ENCODE data around the gene KCNIP3.
A peak's percentile ranks its signal among the peaks of the same experiment; 100 is the strongest.
"Not testable (repeated sequence)": the region's sequence is repeated elsewhere in the genome, so short reads cannot be mapped to it uniquely, and the experiment has no call there.

Gene KCNIP3

DNA sequence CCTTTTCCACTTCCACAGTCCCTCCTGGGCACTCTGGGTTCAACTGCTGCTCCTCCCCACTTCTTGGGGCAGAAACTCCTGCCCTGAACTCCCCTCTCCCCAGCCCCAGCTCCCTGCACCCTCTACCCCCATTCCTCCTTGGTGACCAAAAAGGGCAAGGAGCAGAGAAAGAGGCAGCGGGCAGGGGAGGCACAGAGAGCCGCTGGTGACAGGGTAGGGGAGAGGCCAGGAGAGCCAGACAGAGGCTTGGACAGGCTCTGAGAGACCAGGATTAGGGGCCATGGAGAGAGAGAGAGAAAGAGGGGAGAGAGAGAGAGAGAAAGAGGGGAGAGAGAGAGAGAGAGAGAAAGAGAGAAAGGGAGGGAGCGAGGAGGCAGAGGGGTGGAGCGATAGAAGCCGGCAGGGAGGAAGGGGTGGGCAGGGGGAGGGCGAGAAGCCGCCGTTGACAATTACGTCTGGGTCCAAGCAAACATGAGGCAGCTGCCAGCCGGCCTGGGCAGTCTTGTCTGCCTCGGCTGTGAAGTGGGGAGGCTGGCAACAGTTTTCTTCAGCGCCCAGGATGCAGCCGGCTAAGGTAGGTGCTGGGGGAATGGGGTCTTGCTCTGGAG is at the start of gene KCNIP3:
Gene KCNIP3, plus strand, starts transcription at position 468 of the 608 bp plus-strand sequence. Its CDS starts 92 bp downstream, at position 560.
- H3K27ac Mint-ChIP-seq: no peak within 1 kb of the TSS
- H3K4me1 Mint-ChIP-seq: no peaks in the 10 kb centered on the region

DNA sequence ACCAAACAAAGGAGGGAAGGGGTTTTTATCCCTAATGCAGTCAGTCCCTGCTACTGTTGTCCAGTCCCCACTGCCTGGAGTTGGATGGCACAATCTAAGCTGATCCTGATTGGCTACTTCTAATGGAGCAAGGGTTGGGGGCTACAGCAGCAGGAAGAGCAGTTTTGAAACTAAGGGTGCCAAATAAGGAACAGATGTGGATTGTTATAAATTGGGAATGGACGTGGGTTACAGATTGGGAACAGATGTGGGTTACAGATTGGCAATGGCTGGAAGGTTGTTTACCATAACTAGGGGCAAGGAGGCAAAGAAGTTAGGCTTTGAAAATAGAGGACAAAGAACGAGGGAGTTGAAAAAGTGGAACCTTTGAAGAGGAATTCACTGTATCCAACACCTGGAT is 38.9 kb upstream of the KCNIP3 start:
- Mint-ChIP-seq H3K36me3 (peaks cover 5% of the 10 kb centered on the region), H3K4me3 (no peak overlapping the region), H3K9me3 (peaks cover 5% of the 10 kb centered on the region), H3K4me1 (no peaks in the 10 kb centered on the region), H3K27me3 (peaks cover 4% of the 10 kb centered on the region), H3K27ac (no peak overlapping the region)

More for the DNA sequence above, at the start of gene KCNIP3:
- Mint-ChIP-seq H3K27me3 (peaks cover 2% of the 10 kb centered on the region), H3K36me3 (no peaks in the 10 kb centered on the region), H3K4me3 (no peak within 1 kb of the TSS), H3K9me3 (no peaks in the 10 kb centered on the region)

DNA sequence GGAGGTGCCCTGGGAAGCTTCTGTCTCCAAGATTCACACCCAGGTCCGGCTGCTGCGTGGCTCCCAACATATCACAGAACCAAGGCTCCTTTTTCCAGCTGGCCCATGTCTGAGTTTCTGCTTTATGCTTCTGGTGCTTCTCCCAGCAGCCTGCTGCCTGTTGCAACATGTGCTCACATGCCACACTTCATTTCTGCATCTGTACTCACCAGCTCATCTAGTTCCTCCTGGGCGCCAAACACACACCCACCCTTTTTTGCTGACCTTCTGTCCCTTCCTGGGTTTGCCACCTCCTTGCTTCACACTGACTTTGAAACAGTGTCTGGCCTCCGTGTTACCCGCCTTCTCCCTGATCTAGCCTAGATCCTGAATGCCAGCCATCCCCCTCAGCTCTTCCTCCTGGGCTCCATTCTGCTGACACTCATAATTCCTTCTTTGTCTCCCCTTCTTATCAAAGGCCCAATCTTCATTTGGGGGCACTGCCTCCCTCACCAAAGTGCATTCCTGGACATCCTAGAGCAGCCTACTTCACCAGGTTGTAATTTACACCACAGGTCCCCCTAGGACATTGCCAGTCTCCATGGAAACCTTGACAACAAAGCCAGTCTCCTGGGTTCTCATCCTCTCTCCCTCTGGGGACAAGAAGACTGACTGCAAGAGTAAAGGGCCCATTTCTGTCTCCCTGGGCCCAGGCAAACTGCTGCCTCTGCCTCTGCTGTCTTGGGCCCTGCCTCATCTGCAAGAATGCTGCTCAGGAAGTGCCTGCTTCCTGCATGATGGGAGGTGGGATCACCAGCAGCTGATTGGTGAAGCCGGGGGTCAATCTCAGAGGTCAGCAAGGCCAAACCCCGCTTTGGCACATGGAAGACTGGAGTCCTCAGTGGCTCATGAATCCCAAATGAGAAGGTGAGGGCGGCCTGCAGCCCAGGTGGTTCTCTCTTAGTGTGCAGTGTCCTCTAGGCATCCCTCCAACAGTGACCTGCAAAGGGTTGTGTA is 36.8 kb upstream of the KCNIP3 start:
- Mint-ChIP-seq H3K27me3 (peaks cover 4% of the 10 kb centered on the region), H3K9me3 (peaks cover 5% of the 10 kb centered on the region), H3K36me3 (peaks cover 5% of the 10 kb centered on the region), H3K27ac (no peak overlapping the region), H3K4me1 (no peaks in the 10 kb centered on the region), H3K4me3 (no peak overlapping the region)

DNA sequence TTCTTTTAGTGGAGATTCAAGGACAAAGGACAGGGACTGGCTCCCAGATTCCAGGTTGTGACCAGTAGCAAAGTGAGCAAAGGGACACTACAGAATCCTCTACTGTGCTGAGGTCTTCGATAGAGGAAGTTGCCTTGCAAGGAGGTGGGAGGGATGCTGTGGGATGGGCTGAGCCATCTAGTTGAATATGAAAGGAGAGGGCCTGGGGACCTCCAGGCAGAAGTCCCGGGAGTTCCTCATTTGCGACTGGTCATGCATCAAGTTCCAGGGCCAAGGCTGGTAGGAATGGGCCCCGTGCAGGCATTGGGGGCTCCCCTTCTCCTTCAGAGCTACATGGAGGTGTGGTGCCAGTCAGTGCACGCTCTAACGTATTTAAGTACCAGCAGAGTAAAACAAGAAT is 35.5 kb upstream of the KCNIP3 start:
- Mint-ChIP-seq H3K4me1 (no peaks in the 10 kb centered on the region), H3K36me3 (peaks cover 5% of the 10 kb centered on the region), H3K4me3 (no peak overlapping the region), H3K27ac (no peak overlapping the region), H3K9me3 (peaks cover 3% of the 10 kb centered on the region), H3K27me3 (peaks cover 4% of the 10 kb centered on the region)

DNA sequence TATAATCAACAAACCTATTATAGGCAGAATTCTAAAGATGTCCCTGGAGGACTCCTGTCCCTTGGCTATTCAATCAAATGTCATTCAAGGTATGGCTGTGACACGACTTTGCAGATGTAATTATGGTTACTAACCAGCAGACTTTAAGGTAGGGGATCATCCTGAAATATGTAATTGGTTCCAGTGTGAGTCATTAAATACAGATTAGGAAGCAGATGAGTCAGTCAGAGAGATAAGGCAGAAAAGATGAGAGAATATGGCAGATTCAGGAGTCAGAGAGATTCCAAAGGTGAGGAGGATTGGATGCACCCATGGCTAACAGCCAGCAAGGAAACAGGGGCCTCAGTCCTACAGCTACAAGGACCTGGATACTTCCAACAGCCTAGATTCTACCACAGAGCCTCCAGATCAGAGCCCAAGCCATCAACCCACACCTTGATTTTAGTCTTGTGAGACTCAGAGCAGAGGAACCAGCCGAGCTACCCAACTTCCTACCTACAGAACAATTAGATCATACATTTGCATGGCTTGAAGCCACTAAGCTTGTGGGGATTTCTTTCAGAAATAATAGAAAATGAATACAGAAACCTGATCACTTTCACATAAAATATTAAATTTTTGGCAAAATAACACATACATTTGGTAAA is 34.1 kb upstream of the KCNIP3 start:
- Mint-ChIP-seq H3K27ac (peak overlapping the region; percentile 23), H3K4me1 (no peaks in the 10 kb centered on the region), H3K4me3 (no peak overlapping the region), H3K9me3 (no peaks in the 10 kb centered on the region), H3K27me3 (peaks cover 1% of the 10 kb centered on the region), H3K36me3 (peaks cover 4% of the 10 kb centered on the region)

DNA sequence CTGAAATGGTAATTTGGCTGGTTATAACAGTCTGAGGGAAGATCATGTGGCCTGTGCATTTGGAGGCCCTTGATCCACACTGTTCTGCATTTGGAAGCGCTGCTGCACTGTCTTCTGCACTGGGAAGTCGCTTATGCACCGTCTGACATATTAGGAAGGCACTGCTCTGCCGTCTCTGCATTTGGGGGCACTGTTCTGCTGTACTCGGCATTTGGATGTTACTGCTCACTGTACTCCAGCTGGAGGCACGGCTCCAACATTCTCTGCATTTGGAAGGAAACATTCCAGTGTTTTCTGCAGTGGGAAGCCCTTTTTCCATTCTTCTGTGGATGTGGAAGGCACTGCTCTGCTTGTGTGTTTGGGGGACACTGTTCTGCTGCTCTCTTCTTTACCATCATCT is 32.5 kb upstream of the KCNIP3 start:
- no peaks in the 10 kb centered on the region for H3K27me3 Mint-ChIP-seq
- no peak overlapping the region for H3K27ac Mint-ChIP-seq
- peaks cover 2% of the 10 kb centered on the region for H3K36me3 Mint-ChIP-seq
- no peaks in the 10 kb centered on the region for H3K4me1 Mint-ChIP-seq
- no peak overlapping the region for H3K4me3 Mint-ChIP-seq
- H3K9me3 Mint-ChIP-seq: no peaks in the 10 kb centered on the region

DNA sequence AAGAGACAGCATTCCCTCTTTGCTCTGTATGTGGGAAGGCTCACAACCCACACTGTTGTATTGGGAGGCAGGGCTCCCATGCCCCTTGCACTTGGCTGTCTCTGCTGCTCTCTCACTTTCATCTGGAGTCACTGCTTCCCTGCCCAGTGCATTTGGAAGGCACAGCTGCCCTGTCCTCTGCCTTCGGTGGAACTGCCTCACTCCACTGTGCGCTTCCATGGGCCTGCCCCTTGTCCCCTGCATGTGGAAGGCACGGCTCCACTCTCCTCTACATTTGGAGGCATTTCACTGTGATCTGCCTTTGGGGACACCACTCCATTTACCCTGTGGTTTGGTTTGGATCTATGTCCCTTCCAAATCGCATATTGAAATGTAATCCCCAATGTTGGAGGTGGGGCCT is 32.0 kb upstream of the KCNIP3 start:
- H3K4me1 Mint-ChIP-seq: no peaks in the 10 kb centered on the region
- no peak overlapping the region for H3K4me3 Mint-ChIP-seq
- H3K9me3 Mint-ChIP-seq: no peaks in the 10 kb centered on the region
- H3K27me3 Mint-ChIP-seq: no peaks in the 10 kb centered on the region
- peaks cover 1% of the 10 kb centered on the region for H3K36me3 Mint-ChIP-seq
- no peak overlapping the region for H3K27ac Mint-ChIP-seq

DNA sequence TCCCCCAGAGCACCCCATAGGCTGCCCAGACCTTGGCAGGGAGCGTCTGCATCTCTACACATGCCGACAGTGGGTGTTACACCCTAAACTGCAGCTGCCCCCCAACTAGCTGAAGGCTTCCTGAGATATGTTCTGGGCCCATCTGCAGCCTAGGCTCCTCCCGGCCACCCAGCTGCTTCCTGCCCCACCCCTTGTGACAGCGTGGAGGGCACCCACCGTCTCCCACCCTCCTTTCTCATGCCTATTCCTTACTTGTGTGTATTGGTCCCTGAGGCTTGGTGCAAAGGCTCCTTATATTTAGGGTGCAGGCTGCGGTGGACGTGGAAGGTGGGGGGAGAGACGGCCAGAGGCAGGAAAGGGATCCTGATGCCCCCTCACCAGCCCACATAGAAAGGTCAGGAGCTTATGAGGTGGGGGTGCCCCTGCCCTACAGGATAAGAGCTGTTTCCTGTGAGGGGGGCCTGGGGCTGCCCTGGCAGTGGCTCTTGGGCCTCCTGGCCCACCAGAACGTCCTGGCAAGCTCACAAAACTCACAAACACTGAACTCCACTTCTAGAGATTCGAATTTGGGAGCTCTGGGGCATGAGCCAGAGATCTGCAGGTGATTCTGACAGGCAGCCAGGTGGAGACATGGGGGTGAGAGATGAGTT is 30.2 kb upstream of the KCNIP3 start:
- Mint-ChIP-seq H3K9me3 (no peaks in the 10 kb centered on the region), H3K4me3 (no peak overlapping the region), H3K36me3 (no peaks in the 10 kb centered on the region), H3K27me3 (no peaks in the 10 kb centered on the region), H3K27ac (no peak overlapping the region), H3K4me1 (no peaks in the 10 kb centered on the region)

DNA sequence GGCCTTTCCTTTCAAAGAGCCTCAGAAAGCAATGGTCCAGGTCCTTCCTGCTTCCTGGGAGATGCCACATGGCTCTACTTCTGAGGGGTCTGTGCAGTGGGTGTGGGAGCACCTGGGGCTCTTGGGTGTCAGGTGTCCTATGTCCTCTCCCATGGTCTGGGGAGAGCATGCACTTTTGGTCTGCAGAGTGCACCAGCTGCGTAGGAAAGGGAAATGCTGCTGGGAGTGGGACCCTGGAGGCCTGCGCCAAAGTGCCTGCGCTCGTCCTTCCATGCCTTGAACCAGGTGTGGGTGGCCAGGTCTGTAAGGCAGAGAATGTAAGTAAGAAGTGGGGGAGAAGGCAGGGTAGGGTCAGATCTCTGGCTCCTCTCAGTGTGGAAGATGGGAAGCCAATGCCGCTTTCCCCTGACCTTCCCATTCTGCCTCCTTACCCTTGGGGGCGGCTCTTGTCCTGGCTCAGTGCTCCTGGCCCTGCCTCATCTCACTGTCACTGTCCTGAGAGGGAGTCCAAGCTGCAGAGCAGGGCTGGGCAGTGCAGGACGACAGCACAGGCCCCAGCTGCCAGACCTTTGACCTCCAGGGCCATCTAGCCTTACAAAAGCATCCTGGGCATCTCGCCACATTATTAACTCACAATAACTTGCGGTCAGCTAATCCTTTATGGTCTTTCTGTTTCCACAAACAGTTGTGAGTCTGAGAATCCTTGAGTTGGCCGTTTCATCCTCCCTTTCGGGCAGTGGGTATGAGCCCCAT is 29.5 kb upstream of the KCNIP3 start:
- H3K27ac Mint-ChIP-seq: no peak overlapping the region
- H3K36me3 Mint-ChIP-seq: no peaks in the 10 kb centered on the region
- no peaks in the 10 kb centered on the region for H3K9me3 Mint-ChIP-seq
- H3K4me1 Mint-ChIP-seq: no peaks in the 10 kb centered on the region
- no peak overlapping the region for H3K4me3 Mint-ChIP-seq
- no peaks in the 10 kb centered on the region for H3K27me3 Mint-ChIP-seq

DNA sequence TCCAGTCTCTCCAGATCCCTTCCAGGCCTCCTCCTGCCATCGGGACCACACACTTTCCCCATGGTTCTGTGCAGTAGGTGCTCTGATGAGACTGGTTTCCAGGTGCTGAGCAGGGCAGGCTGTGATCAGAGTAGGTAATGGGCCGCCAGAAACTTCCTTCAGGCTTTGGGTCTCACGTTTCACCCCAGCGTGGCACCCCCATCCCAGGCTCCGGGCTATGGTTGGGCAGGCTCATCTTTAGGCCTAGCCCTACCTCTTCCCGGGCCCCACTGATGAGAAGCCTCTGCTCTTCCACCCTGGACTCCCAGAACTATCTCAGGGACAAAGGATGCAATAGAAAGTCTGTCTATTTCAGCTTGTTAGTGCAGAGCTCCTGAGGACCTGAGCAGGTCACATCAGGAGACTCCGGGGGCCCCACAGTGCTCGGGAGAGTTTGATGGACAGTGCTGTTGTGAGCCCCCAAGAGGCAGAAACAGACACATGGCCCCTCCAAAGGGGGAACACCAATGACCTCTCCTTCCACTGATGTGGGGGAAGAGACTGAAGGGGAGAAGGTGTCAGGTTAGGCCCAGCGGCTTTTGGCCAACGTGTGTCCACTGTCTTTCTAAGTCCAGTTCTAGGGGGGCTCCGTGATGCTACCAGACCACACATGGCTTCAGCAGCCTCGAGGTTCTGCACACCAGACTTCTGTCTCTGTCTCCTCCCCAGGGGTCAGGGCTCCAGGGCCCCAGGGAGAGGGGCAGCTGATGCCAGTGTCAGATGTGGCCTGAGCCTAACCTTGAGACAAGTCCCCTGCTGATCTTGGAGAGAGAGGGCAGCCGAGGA is 28.7 kb upstream of the KCNIP3 start:
- H3K27me3 Mint-ChIP-seq: no peaks in the 10 kb centered on the region
- H3K27ac Mint-ChIP-seq: no peak overlapping the region
- no peaks in the 10 kb centered on the region for H3K4me1 Mint-ChIP-seq
- H3K9me3 Mint-ChIP-seq: no peaks in the 10 kb centered on the region
- H3K4me3 Mint-ChIP-seq: no peak overlapping the region
- H3K36me3 Mint-ChIP-seq: no peaks in the 10 kb centered on the region

DNA sequence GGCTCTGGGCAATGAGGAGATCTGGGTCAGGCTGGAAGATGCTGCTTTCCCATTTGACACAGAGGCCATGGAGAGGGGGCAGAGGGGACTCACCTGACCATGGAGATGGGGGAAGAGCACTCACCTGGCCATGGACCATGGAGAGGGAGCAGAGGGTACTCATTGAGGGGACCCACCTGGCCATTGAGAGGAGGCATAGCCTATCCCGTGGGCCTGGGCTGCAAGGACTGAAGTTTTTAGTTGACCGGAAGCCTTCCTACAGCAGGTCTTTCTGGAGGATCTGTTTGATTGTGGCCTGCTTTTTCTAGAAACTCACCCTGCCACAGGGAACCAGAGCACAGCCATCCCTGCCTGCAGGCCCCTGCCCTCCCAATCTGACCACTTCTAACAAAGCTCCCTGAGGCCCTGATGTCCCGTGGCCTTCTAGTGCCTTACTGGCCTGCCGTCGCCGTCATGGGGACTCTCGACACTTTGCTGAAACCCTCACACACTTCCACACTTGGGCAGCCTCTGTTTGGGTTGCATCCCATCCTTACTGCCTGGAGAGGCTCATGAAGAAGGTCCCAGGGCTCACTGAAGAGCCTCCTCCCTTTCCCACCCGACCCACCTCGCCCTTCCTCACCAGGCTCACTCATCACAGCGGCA is 28.0 kb upstream of the KCNIP3 start:
- H3K4me1 Mint-ChIP-seq: no peaks in the 10 kb centered on the region
- no peaks in the 10 kb centered on the region for H3K36me3 Mint-ChIP-seq
- H3K27ac Mint-ChIP-seq: no peak overlapping the region
- no peaks in the 10 kb centered on the region for H3K9me3 Mint-ChIP-seq
- no peak overlapping the region for H3K4me3 Mint-ChIP-seq
- H3K27me3 Mint-ChIP-seq: no peaks in the 10 kb centered on the region

DNA sequence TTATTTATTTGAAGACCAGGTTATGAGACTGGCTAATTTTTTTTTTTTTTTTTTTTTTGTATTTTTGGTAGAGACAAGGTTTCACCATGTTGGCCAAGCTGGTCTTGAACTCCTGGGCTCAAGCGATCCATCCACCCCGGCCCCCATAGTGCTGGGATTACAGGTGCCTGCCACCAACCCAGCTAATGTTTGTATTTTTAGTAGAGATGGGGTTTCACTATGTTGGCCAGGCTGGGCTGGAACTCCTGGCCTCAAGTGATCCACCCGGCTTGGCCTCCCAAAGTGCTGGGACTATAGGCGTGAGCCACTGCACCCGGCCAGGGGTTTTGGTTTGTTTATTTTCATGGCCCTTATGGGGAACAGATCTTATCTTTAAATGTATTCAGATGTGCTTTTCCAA is 27.4 kb upstream of the KCNIP3 start:
- H3K4me1 Mint-ChIP-seq, H3K27ac Mint-ChIP-seq, H3K27me3 Mint-ChIP-seq, H3K9me3 Mint-ChIP-seq, H3K36me3 Mint-ChIP-seq, H3K4me3 Mint-ChIP-seq: not testable (repeated sequence)

DNA sequence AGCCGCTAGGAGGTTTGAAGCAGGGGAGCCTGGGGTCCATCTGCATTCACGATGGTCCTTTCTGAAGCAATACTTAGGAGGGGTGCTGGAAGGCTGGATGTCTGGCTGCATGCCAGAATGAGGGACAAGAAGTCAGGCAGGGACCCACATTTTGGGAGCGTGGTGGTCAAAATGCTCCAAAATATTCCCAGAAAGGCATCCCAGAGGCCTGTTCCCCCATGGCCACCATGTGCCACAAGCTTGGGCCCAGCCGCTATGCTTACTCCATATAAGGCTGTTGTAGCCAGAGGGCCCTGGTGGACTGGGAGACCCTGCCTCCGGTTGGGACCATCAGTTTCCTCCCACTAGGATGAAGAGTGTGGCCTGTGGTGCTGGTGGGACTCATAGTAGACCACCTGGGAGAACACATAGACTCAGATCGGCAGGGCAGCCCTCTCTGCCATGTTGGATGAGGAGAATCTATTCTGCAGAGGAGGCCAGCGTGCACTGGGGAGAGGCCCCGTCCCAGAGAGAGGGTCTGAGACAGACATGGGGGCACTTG is 26.5 kb upstream of the KCNIP3 start:
- no peak overlapping the region for H3K27ac Mint-ChIP-seq
- H3K9me3 Mint-ChIP-seq: no peaks in the 10 kb centered on the region
- H3K4me1 Mint-ChIP-seq: no peaks in the 10 kb centered on the region
- H3K4me3 Mint-ChIP-seq: no peak overlapping the region
- no peaks in the 10 kb centered on the region for H3K36me3 Mint-ChIP-seq
- H3K27me3 Mint-ChIP-seq: no peaks in the 10 kb centered on the region
